IMR-90 (cell line): ENCODE measurements around the gene KRT1. TPM values are rescaled to one million over a fixed set of nuclear protein-coding genes. Genes with fewer than 3 reads are reported as not detected.

ENCODE experiments used
- ATAC-seq: fragments of 200-7000 bp; cut with Tn5 transposase; 2 replicates; pipeline ENCODE4 v1.9.1; 2020; ENCODE audit warnings: low read depth, mild to moderate bottlenecking, moderate library complexity
- BruUV-seq: library from RNA; stranded (reverse); fragments of 400-500 nt; replicated peaks from 2 replicates; lab custom pipeline; 2021; lab: Mats Ljungman, UMichigan
- CTCF ChIA-PET: fragments of 300-600 bp; formaldehyde crosslinking; extraction: SDS; loops from one replicate; lab custom pipeline; 2021; ENCODE audit warnings: antibody characterized with exemption; lab: Yijun Ruan, JAX
- POLR2A ChIA-PET: fragments of 300-600 bp; sonication (Branson Sonifier 250); formaldehyde crosslinking; loops from one replicate; lab custom pipeline; 2022; ENCODE audit warnings: antibody characterized with exemption; ENCODE audit not compliant: unreplicated experiment; lab: Charles Lee
- DNase-seq: peaks from one replicate; pipeline ENCODE4 v3.0.0; 2013
- H2AFZ ChIP-seq: replicated peaks from 2 replicates; pipeline ENCODE3; 2013; ENCODE audit warnings: low read length, mild to moderate bottlenecking; ENCODE audit not compliant: poor library complexity
- H2AK5ac ChIP-seq: 2 replicates; pipeline ENCODE4 v1.6.1; 2013; ENCODE audit warnings: low read depth, low read length, inconsistent platforms
- H2AK9ac ChIP-seq: replicated peaks from 2 replicates; pipeline ENCODE3; 2013; ENCODE audit warnings: mild to moderate bottlenecking, low read depth, low read length, moderate library complexity; ENCODE audit not compliant: poor library complexity
- H2BK120ac ChIP-seq: 2 replicates; pipeline ENCODE4 v1.6.1; 2013; ENCODE audit warnings: low read depth, low read length, inconsistent platforms
- H2BK15ac ChIP-seq: 3 replicates; pipeline ENCODE4 v1.6.1; 2013; ENCODE audit warnings: low read depth, low read length, inconsistent platforms
- H2BK20ac ChIP-seq: 2 replicates; pipeline ENCODE4 v1.6.1; 2013; ENCODE audit warnings: low read depth, mild to moderate bottlenecking, inconsistent platforms, low read length, moderate library complexity
- H2BK5ac ChIP-seq: 2 replicates; pipeline ENCODE4 v1.6.1; 2013; ENCODE audit warnings: mild to moderate bottlenecking, low read depth, low read length, inconsistent platforms; ENCODE audit not compliant: poor library complexity, severe bottlenecking
- H3K14ac ChIP-seq: replicated peaks from 2 replicates; pipeline ENCODE4 v1.6.1; 2013; ENCODE audit warnings: low read depth, low read length, inconsistent platforms
- H3K18ac ChIP-seq: 2 replicates; pipeline ENCODE4 v1.6.1; 2013; ENCODE audit warnings: low read depth, low read length, control low read depth
- H3K23ac ChIP-seq: 2 replicates; pipeline ENCODE4 v1.6.1; 2013; ENCODE audit warnings: low read depth, low read length, inconsistent platforms
- H3K27ac ChIP-seq: 2 replicates; pipeline ENCODE4 v1.5.1; 2013; ENCODE audit warnings: mild to moderate bottlenecking, control low read depth, low read length; ENCODE audit not compliant: insufficient read depth
- H3K27me3 ChIP-seq: 2 replicates; pipeline ENCODE4 v1.6.1; 2013; ENCODE audit warnings: low read length; ENCODE audit not compliant: control insufficient read depth, insufficient read depth
- H3K36me3 ChIP-seq: 2 replicates; pipeline ENCODE4 v1.6.1; 2013; ENCODE audit warnings: low read length, mixed read lengths; ENCODE audit not compliant: control insufficient read depth, insufficient read depth
- H3K4ac ChIP-seq: 2 replicates; pipeline ENCODE4 v1.6.1; 2013; ENCODE audit warnings: low read depth, low read length, inconsistent platforms
- H3K4me1 ChIP-seq: 2 replicates; pipeline ENCODE4 v1.6.1; 2013; ENCODE audit warnings: low read length, mixed read lengths; ENCODE audit not compliant: control insufficient read depth, insufficient read depth
- H3K4me2 ChIP-seq: 2 replicates; pipeline ENCODE4 v1.6.1; 2013; ENCODE audit warnings: low read depth, mild to moderate bottlenecking, control low read depth, low read length, moderate library complexity
- H3K4me3 ChIP-seq: 2 replicates; pipeline ENCODE4 v1.5.1; 2013; ENCODE audit warnings: low read depth, mild to moderate bottlenecking, control low read depth, low read length, moderate library complexity; ENCODE audit not compliant: insufficient read depth
- H3K56ac ChIP-seq: 2 replicates; pipeline ENCODE4 v1.6.1; 2013; ENCODE audit warnings: low read length, inconsistent platforms; ENCODE audit not compliant: insufficient read depth; ENCODE audit errors: extremely low read depth
- H3K79me1 ChIP-seq, 2 experiments: 2 replicates each; pipeline ENCODE4 v1.6.1; 2013; ENCODE audit warnings: low read length in 2 of 2, inconsistent platforms in 1 of 2, low read depth in 1 of 2
- H3K9ac ChIP-seq: 2 replicates; pipeline ENCODE4 v1.6.1; 2013; ENCODE audit warnings: low read depth, low read length, control low read depth
- H3K9me1 ChIP-seq: 2 replicates; pipeline ENCODE4 v1.6.1; 2013; ENCODE audit warnings: low read length, inconsistent platforms; ENCODE audit not compliant: insufficient read depth
- H3K9me3 ChIP-seq: 2 replicates; pipeline ENCODE4 v1.6.1; 2013; ENCODE audit warnings: low read length; ENCODE audit not compliant: control insufficient read depth, insufficient read depth
- H4K20me1 ChIP-seq: 2 replicates; pipeline ENCODE4 v1.6.1; 2013; ENCODE audit warnings: low read length, inconsistent platforms; ENCODE audit not compliant: insufficient read depth
- H4K5ac ChIP-seq: 2 replicates; pipeline ENCODE4 v1.6.1; 2013; ENCODE audit warnings: mild to moderate bottlenecking, low read depth, low read length, control low read depth
- H4K8ac ChIP-seq, 2 experiments: 2 replicates each; pipeline ENCODE4 v1.6.1; 2013; ENCODE audit warnings: low read depth in 2 of 2, low read length in 2 of 2, control low read depth in 1 of 2, inconsistent platforms in 1 of 2
- H4K91ac ChIP-seq: 2 replicates; pipeline ENCODE4 v1.6.1; 2013; ENCODE audit warnings: low read depth, low read length, inconsistent platforms; ENCODE audit not compliant: insufficient read depth
- BHLHE40 ChIP-seq: fragments of 150-350 bp; IDR thresholded peaks from 2 replicates; pipeline ENCODE4 v1.6.1; 2016; ENCODE audit warnings: mild to moderate bottlenecking, low read depth, low read length
- CEBPB ChIP-seq: IDR thresholded peaks from 2 replicates; pipeline ENCODE4 v1.6.1; 2012; ENCODE audit warnings: low read depth, low read length, improper control_type of control experiment
- CTCF ChIP-seq: conservative IDR thresholded peaks from 2 replicates; pipeline ENCODE4 v1.5.1; 2012; ENCODE audit warnings: mild to moderate bottlenecking, low read depth, low read length, improper control_type of control experiment
- MAFK ChIP-seq: IDR thresholded peaks from 2 replicates; pipeline ENCODE4 v1.6.1; 2012; ENCODE audit warnings: low read depth, low read length, improper control_type of control experiment
- MAZ ChIP-seq: IDR thresholded peaks from 2 replicates; pipeline ENCODE4 v1.6.1; 2012; ENCODE audit warnings: low read depth, mild to moderate bottlenecking, low read length, improper control_type of control experiment, moderate library complexity, borderline replicate concordance
- NFE2L2 ChIP-seq: fragments of 150-350 bp; IDR thresholded peaks from 2 replicates; pipeline ENCODE4 v1.6.1; 2016; ENCODE audit warnings: low read depth, mild to moderate bottlenecking, low read length
- RAD21 ChIP-seq: IDR thresholded peaks from 2 replicates; pipeline ENCODE4 v1.6.1; 2012; ENCODE audit warnings: low read length, improper control_type of control experiment
- RFX5 ChIP-seq: IDR thresholded peaks from 2 replicates; pipeline ENCODE4 v1.8.0; 2012; ENCODE audit warnings: low read depth, mild to moderate bottlenecking, low read length, moderate library complexity
- SMC3 ChIP-seq: fragments of 150-350 bp; IDR thresholded peaks from 2 replicates; pipeline ENCODE4 v1.6.1; 2016; ENCODE audit warnings: low read depth, mild to moderate bottlenecking, antibody characterized with exemption, low read length, moderate library complexity
- USF2 ChIP-seq: fragments of 150-350 bp; IDR thresholded peaks from 2 replicates; pipeline ENCODE4 v1.6.1; 2017; ENCODE audit warnings: mild to moderate bottlenecking, antibody characterized with exemption, low read length, low read depth
- WGBS, 2 experiments: methylation state at CpG; one replicate each; pipeline versions ENCODE4 v1.1.5 to v1.1.7; 2013; ENCODE audit warnings: missing lambda C conversion rate in 2 of 2; ENCODE audit not compliant: insufficient read length in 1 of 2; ENCODE audit errors: extremely low coverage in 2 of 2; 5-methylcytosine and 5-hydroxymethylcytosine counted together
- dilution Hi-C: fragments of 300-500 bp; cut with HindIII; formaldehyde crosslinking; loops from one replicate; pipeline ENCODE4 v1.14.3; 2018; ENCODE audit warnings: low sequenced_read_pairs; ENCODE audit not compliant: unreplicated experiment
- in situ Hi-C: fragments of 300-500 bp; cut with MboI; formaldehyde crosslinking; loops from 3 replicates; pipeline ENCODE4 v1.14.3; 2019; ENCODE audit warnings: low sequenced_read_pairs, inconsistent platforms, mixed read lengths
- intact Hi-C: fragments of 100-400 bp; cut with micrococcal nuclease; formaldehyde crosslinking; loops from 2 replicates; pipeline ENCODE4 v1.10.0; 2022
- polyA plus RNA-seq, 3 experiments: library from polyadenylated mRNA; depleted of rRNA; stranded (reverse); fragments of >200 nt; gene quantifications; 2 replicates each; pipeline ENCODE4 v1.2.3, GENCODE V29; 2012; ENCODE audit warnings: low replicate concordance in 1 of 3
- total RNA-seq: library from RNA; depleted of rRNA; stranded (reverse); fragments of >200 nt; gene quantifications from 2 replicates; pipeline ENCODE4 v1.2.3, GENCODE V29; 2012
- TF ChIP-seq, protein P1 (sequence below): fragments of 150-350 bp; IDR thresholded peaks from 2 replicates; pipeline ENCODE4 v1.6.1; 2016; ENCODE audit warnings: low read depth, mild to moderate bottlenecking, low read length, moderate library complexity, borderline replicate concordance

The KRT1 gene
- total and polyA plus RNA-seq, 2 of the 4 experiments (the other 2 are of a cell fraction): not detected

GRCh38 chr12:52703424-52703823 is 23.2 kb upstream of the KRT1 start, which contains the start of gene KRT77:
KRT77 (minus strand) TSS chr12:52703524; CDS start chr12:52703434, 90 bp downstream.
- no peak within 1 kb of the TSS for H4K8ac ChIP-seq
- ChIA-PET POLR2A (no interaction called here), CTCF (no interaction called here)
- intact Hi-C loops (no loop called here), in situ Hi-C loops (no loop called here), dilution Hi-C loops (no loop called here)
- no peak for TF ChIP-seq NFE2L2
- TF ChIP-seq USF2: no peak
- no peak for TF ChIP-seq CEBPB
- TF ChIP-seq RFX5: no peak
- no peak for TF ChIP-seq CTCF
- no peak for TF ChIP-seq BHLHE40
- no peak for TF ChIP-seq MAFK
- TF ChIP-seq MAZ: no peak
- no peak for TF ChIP-seq RAD21
- TF ChIP-seq SMC3: no peak
- TF ChIP-seq, protein P1, sequence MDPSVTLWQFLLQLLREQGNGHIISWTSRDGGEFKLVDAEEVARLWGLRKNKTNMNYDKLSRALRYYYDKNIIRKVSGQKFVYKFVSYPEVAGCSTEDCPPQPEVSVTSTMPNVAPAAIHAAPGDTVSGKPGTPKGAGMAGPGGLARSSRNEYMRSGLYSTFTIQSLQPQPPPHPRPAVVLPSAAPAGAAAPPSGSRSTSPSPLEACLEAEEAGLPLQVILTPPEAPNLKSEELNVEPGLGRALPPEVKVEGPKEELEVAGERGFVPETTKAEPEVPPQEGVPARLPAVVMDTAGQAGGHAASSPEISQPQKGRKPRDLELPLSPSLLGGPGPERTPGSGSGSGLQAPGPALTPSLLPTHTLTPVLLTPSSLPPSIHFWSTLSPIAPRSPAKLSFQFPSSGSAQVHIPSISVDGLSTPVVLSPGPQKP: no peak
- H2AK5ac ChIP-seq: no peak within 1 kb of the TSS
- no peak within 1 kb of the TSS for H3K23ac ChIP-seq
- H3K56ac ChIP-seq: no peak within 1 kb of the TSS
- H4K91ac ChIP-seq: no peak within 1 kb of the TSS
- H3K4ac ChIP-seq: no peak within 1 kb of the TSS
- no peak within 1 kb of the TSS for H4K5ac ChIP-seq
- no peak within 1 kb of the TSS for H3K9ac ChIP-seq
- no peaks in the 10 kb centered on the region for H3K79me1 ChIP-seq
- H4K20me1 ChIP-seq: no peaks in the 10 kb centered on the region
- WGBS, 2 experiments: no CpG with 5 or more reads among the region's 2 CpGs
- DNase-seq (no peak), ATAC-seq (no peak)
- no peak within 1 kb of the TSS for H2BK120ac ChIP-seq
- H3K4me2 ChIP-seq: no peak within 1 kb of the TSS
- H3K18ac ChIP-seq: no peak within 1 kb of the TSS
- H3K9me1 ChIP-seq: no peaks in the 10 kb centered on the region; the same call in 1 of the 2 replicates
- no peak within 1 kb of the TSS for H3K27ac ChIP-seq
- H2BK5ac ChIP-seq: peak within 1 kb of the TSS; percentile 70
- H3K27me3 ChIP-seq: peaks cover 23% of the 10 kb centered on the region
- no peak within 1 kb of the TSS for H3K4me3 ChIP-seq
- H3K4me1 ChIP-seq: no peaks in the 10 kb centered on the region
- no peak within 1 kb of the TSS for H2BK15ac ChIP-seq
- no TSS peak for BruUV-seq
- H2AFZ ChIP-seq: no peak within 1 kb of the TSS
- H3K36me3 ChIP-seq: no peaks in the 10 kb centered on the region
- no peak within 1 kb of the TSS for H3K14ac ChIP-seq
- H3K9me3 ChIP-seq: no peaks in the 10 kb centered on the region
- H2BK20ac ChIP-seq: no peak within 1 kb of the TSS
- no peak within 1 kb of the TSS for H2AK9ac ChIP-seq
